ENCODE measurements around the gene HKDC1.
A peak's percentile ranks its signal among the peaks of the same experiment; 100 is the strongest.

HKDC1 gene

GRCh38 chr10:69217119-69217754 is 2.9 kb upstream of the HKDC1 start:
- Histone ChIP-seq H4K20me1 (ENCODE audit: insufficient read depth) (no peaks in the 10 kb centered on the region), H3K4me2 (no peak overlapping the region), H3K27ac (no peak overlapping the region), H3K4me1 (ENCODE audit: low read depth, poor library complexity, severe bottlenecking) (peaks cover 41% of the 10 kb centered on the region), H3K79me2 (ENCODE audit: insufficient read depth, low read depth) (no peaks in the 10 kb centered on the region), H3K9ac (no peak overlapping the region), H3K36me3 (ENCODE audit: insufficient read depth) (no peaks in the 10 kb centered on the region), H2AFZ (ENCODE audit: low read depth) (no peak overlapping the region), H3K4me3 (IDR thresholded peaks at IDR 0.05; ENCODE audit: insufficient read depth, low read depth, low read length) (no peak overlapping the region), H3K27me3 (ENCODE audit: insufficient read depth, low read depth) (no peaks in the 10 kb centered on the region)
- no peak for TF ChIP-seq CTCF (conservative IDR thresholded peaks at IDR 0.05; ENCODE audit: low read depth, low read length)

GRCh38 chr10:69218831-69219230 is 1.3 kb upstream of the HKDC1 start:
- Histone ChIP-seq H3K9ac (no peak overlapping the region), H3K4me2 (no peak overlapping the region), H2AFZ (ENCODE audit: low read depth) (no peak overlapping the region), H3K4me3 (IDR thresholded peaks at IDR 0.05; ENCODE audit: insufficient read depth, low read depth, low read length) (no peak overlapping the region), H3K4me1 (ENCODE audit: low read depth, poor library complexity, severe bottlenecking) (peaks cover 55% of the 10 kb centered on the region), H3K79me2 (ENCODE audit: insufficient read depth, low read depth) (no peaks in the 10 kb centered on the region), H3K27me3 (ENCODE audit: insufficient read depth, low read depth) (no peaks in the 10 kb centered on the region), H3K36me3 (ENCODE audit: insufficient read depth) (no peaks in the 10 kb centered on the region), H4K20me1 (ENCODE audit: insufficient read depth) (no peaks in the 10 kb centered on the region), H3K27ac (no peak overlapping the region)
- TF ChIP-seq CTCF (conservative IDR thresholded peaks at IDR 0.05; ENCODE audit: low read depth, low read length): no peak

GRCh38 chr10:69220507-69220906 is 375 bp downstream of the HKDC1 start:
- H3K27ac ChIP-seq: no peak overlapping the region
- no peaks in the 10 kb centered on the region for H3K79me2 ChIP-seq (ENCODE audit: insufficient read depth, low read depth)
- H4K20me1 ChIP-seq (ENCODE audit: insufficient read depth): no peaks in the 10 kb centered on the region
- no peaks in the 10 kb centered on the region for H3K27me3 ChIP-seq (ENCODE audit: insufficient read depth, low read depth)
- no peak overlapping the region for H3K4me2 ChIP-seq
- H2AFZ ChIP-seq (ENCODE audit: low read depth): no peak overlapping the region
- no peak overlapping the region for H3K4me3 ChIP-seq (IDR thresholded peaks at IDR 0.05; ENCODE audit: insufficient read depth, low read depth, low read length)
- peaks cover 55% of the 10 kb centered on the region for H3K4me1 ChIP-seq (ENCODE audit: low read depth, poor library complexity, severe bottlenecking)
- H3K9ac ChIP-seq: no peak overlapping the region
- H3K36me3 ChIP-seq (ENCODE audit: insufficient read depth): no peaks in the 10 kb centered on the region
- TF ChIP-seq CTCF (conservative IDR thresholded peaks at IDR 0.05; ENCODE audit: low read depth, low read length): no peak

- Histone ChIP-seq H2AFZ (ENCODE audit: low read depth) (peak overlapping the region; percentile 74), H3K36me3 (ENCODE audit: insufficient read depth) (no peaks in the 10 kb centered on the region), H3K4me2 (peak overlapping the region; percentile 86), H3K4me1 (ENCODE audit: low read depth, poor library complexity, severe bottlenecking) (peaks cover 46% of the 10 kb centered on the region), H3K27ac (peak overlapping the region; percentile 95), H3K9ac (peak overlapping the region; percentile 89), H3K27me3 (ENCODE audit: insufficient read depth, low read depth) (no peaks in the 10 kb centered on the region), H4K20me1 (ENCODE audit: insufficient read depth) (no peaks in the 10 kb centered on the region), H3K79me2 (ENCODE audit: insufficient read depth, low read depth) (no peaks in the 10 kb centered on the region), H3K4me3 (IDR thresholded peaks at IDR 0.05; ENCODE audit: insufficient read depth, low read depth, low read length) (no peak overlapping the region)
- TF ChIP-seq CTCF (conservative IDR thresholded peaks at IDR 0.05; ENCODE audit: low read depth, low read length): peak; percentile 83
Observed at GRCh38 chr10:69222157-69223027, 2.3 kb downstream of the HKDC1 start.
